ENCODE measurements around the gene SFMBT2.
"Not testable (repeated sequence)": the region's sequence is repeated elsewhere in the genome, so short reads cannot be mapped to it uniquely, and the experiment has no call there.

The SFMBT2 gene

DNA sequence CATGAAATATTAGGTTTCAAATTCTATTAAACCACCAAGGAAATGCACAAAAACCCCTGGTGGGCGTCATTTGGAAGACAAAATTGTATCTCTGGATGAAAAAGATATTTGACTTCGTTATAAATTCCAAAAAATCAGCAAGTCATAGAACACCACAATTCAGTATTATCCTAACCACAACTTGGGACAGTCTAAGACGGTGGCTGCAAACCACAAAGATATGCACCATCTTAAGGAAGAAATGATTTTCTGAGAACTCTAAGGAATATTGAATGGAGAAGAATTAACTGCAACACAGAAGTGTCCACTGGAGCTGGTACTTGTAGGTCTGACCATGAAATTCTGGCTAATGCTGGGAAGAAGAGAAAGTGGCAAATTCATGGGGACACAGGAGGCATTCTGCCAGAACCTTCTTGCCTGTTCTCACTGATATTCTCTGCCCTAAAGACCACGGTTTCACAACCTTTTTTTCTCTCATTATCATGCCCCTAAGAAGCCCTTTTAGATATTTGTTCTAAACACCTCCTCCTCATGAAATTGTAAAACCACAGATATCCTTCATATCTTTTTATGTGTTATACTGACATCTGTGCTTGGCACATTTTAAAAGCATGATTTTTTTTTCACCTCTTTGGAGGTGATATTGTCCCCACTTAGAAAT, 92.9 kb downstream of the SFMBT2 start:
- DNase-seq, result no peak

DNA sequence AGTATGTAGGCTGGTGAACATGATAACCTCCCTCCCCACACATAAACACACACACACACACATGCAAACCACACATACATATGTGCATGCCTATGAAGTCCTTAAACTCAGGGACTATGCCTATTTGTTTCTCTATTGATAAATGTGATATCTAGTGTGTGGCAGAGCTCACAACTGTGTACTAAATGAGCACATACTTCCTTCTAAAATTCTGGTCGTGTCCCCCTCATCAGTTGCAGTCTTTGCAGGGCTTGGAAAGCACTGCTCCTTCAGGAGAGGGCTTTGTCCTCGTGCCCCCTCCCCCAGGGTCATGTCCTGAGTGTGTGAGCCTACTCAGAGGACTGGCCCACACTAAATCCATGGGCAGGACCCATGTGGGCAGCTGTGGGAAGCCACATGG, 94.0 kb downstream of the SFMBT2 start:
- no peak for DNase-seq

DNA sequence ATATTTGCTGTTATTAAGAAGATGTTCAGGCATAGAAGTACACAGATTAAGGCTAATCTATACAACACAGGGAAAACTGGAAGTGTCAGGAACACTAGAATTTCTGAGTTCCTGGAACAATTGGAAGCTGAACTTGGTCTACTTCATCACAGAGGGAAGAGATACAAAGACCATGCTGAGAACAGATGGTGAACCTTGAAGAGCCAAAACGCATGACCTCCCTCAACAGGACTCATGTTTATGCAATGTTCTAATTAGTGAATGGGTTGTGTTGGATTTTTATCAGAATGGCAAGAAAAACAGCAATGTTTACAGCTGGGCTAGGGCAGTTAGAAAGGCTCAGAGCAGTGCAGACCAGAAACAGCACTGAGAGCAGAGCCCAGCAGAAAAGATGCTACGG, 94.9 kb downstream of the SFMBT2 start:
- no peak for DNase-seq

DNA sequence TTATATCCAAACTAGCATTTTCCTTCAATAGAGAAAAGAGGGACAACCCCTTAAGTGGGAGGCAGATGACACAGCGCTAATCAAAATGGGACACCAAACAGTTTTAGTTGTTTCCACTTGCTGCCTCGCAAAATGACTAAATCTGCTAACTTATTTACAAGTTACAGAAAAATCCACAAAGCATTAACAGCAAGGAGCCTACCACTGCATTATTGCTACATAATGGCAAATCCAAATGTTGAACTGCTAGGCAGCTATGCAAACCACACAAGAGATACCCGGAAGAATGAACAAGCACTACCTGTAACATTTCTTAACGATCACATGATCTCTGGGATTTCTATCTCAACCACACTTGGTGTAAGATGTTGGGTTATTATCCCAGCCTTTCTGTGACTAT, 96.7 kb downstream of the SFMBT2 start:
- DNase-seq, result no peak

DNA sequence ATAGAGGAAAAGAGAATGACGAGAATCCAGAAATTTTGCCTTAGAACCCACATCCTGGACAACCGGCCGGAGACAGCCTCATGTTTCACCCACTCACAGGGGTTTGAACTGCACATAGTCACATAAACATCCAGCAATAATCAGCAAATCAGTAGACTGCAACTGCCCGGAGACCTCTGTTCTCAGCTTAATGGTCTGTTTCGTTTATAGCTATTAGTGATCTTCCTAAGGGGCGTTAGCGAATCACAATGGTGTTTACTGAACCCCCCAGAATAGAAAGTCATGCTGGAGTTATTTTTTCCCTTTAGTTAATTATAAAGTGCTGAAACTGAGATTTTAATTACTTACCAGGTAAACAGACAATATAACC, 98.4 kb downstream of the SFMBT2 start:
- DNase-seq, result no peak

DNA sequence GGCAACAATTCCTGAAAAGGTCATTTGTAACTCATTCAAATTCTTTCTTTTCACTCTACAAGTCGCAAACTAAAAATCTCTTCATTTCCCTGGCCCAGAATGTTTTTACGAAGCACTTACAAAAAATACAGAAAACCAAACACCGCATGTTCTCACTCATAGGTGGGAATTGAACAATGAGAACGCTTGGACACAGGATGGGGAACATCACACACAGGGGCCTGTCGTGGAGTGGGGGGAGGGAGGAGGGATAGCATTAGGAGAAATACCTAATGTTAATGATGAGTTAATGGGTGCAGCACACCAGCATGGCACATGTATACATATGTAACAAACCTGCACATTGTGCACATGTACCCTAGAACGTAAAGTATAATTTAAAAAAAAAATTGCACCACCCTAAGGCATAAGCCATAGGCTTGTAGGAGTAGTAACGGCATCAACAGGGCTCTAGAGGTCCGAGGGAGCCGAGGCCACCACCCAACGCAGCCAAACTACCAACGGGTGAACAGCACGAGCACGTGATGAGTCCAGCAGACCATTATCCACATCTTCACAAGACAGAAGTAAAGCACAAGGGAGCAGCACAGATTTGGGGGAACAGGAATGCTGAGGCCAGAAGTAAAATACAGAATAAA, 98.9 kb downstream of the SFMBT2 start:
- not testable (repeated sequence) for DNase-seq

DNA sequence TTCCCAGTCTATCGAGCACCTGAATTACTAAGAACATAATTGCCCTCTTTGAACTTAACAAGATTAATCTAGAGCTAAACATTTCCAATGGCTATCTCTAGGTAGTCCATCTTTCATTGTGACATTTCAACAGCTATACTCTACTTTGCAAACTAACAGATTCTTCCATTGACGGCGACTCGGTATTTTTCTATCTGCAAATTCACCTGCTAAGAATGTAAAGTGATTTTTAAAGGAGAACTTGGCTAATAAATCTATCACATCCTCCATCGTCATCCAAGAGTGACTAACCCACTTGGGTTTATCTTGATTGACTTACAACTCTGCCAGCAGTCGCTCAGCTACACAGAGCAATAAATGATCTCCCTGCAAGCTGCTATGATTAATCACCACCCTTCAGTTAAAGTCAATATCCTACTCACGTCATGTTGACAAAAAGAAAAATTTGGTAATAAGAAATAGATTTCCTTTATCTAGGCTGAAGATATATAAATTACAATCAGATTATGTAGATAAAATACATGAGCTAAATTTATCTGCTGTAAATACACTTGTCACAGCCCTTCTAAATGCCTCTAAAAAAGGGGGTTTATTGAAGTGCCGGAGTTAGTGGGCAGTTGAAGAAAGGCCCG, 99.5 kb downstream of the SFMBT2 start:
- DNase-seq, result no peak

DNA sequence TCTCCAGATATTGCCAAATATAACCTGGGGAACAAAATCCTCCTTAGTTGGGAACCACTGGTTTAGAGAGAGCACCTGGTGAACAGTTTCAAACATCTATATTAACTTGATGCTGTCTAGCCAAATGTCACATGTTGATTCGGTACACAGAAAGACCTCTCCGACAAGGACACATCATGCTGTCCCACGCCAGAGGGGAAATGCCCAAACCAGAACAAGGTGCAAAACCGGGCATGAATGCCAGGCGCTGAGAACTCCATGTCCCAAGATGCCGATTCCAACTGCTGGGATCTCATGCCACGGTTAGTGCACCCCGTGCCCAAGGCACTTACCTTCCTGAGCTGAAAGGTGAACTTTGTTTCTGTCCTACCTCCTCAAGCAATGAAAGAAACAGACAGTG, 100.8 kb downstream of the SFMBT2 start:
- no peak for DNase-seq

DNA sequence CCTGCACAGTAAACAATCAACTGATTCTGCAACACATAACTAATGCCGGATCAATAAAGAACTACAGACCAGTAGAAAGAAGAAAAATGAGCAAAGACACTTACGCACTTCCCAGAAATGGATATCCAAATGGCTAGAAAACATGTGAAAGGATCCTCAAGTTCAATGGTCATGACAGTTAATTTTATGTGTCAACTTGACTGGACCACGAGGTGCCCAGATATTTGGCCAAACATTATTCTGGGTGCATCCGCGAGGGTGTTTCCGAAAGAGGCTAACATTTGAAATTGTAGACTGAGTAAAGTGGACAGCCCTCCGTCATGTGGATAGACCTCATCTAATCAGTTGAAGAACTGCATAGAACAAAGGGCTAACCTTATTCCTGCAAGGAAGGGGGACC, 102.0 kb downstream of the SFMBT2 start:
- no peak for DNase-seq

DNA sequence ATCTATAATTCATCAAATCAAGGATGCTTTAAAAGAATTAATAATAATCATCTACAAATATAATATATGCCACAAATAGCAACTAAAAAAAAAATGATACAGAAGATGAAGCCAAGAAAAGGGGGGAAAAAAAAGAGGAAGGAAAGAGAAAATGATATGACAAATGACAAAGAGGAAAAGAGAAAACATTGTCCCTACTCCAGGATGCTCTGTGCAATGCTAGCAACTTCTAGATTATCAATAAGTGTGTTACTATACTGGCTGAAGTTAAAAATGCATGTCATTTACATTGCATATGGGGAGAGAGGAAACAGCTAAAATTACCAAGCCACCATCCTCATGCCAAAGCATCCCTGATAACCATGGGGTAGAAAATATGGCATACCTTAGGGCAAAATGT, 104.2 kb downstream of the SFMBT2 start:
- no peak for DNase-seq

DNA sequence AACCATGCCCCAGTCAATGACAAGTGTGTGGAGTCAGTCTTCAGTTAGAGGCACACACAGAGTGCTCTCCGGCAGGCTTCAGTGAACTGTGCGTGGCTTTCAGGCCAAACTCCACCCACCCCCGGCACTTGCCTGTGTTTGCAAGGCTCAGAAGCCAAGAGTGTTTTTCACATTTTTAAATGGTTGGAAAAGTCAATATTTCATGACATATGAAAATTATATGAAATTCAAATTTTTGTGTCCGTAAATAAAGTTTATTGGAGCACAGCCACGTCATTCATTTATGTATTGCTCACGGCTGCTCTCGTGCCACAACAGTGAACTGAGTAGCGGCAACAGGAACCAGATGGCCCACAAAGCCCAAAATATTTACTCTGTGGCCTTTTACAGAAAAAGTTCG, 104.7 kb downstream of the SFMBT2 start:
- no peak for DNase-seq

DNA sequence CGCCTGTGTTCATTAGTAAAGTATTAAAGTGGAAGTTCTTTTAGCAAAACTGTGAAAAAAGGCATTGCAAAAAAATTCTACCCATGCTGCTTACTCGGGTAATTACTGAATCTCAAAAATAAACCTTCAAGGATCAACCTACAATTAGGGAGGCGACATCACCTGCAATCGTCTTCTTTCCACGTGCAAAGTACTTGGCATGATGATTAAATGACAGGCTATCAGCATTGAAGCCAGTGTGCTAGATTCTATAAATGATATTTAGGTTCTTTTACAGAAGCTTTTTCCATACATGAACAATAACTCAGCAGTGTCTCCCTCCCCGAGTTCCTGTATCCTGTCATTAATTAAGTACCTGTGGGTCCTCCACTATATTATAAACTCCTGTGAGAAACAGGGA, 105.8 kb downstream of the SFMBT2 start:
- DNase-seq, result no peak

DNA sequence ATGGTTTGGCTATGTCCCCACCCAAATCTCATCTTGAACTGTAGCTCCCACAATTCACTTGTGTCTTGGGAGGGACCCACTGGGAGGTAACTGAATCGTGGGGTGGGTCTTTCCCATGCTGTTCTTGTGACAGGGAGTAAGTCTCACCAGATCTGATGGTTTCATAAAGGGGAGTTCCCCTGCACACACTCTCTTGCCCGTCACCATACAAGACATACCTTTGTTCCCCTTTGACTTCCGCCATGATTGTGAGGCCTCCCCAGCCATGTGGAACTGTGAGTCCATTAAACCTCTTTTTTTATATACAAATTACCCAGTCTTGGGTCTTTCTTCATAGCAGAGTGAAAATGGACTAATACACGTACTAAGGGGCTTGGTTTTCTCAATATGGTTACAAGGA, 106.7 kb downstream of the SFMBT2 start:
- DNase-seq, result no peak

DNA sequence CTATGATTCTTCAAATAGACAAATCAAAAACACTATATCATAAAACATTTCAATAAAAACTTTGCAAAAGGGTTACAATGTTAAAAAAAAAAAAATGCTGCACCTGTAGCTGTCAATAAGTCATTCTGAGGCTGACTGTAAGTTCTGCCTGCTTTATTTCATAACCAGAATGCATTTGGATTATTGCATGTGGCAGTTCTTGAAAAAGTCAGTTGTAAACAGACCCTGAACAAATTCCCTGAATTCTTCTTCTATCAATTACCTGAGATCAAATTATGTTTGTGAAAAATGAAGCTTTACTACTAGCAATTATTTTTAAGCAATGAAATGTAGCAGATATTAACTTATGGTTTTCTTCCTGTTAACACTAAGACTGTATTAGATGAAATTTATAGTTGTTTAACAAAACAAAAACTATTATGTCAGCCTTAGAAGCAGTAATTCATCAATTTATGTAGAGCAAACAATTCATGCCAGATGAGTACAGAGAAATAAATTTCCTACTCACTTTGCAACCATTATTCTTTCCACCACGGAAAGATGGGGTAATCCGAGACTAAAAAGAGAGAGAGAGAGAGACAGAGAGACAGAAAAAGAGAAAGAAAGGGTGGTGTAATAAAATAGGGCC, 107.8 kb downstream of the SFMBT2 start:
- DNase-seq, result no peak

DNA sequence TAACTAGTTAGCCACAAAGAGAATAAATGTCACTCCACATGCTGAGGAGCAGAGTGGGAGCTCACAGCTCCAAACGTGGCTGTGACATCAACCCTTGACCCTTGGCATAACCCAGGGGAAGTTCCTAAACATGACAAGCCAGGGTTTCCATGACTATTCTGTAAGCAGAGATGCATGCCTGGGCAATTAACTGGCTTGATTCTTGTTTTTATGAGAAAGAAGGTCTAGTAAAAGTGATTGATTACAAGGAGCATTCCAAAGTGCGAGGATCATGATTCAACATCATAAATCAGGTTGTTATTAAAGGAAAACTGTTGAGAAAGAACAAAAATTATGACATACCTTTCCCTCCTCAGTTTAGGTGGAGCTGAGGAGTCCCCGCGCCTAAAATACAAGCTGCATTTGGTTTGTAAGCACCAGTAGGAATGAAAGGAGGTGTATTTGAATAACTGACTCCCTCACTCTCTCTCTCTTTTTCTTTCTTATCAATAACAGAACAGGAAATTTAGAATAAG, 108.4 kb downstream of the SFMBT2 start:
- DNase-seq, result no peak

DNA sequence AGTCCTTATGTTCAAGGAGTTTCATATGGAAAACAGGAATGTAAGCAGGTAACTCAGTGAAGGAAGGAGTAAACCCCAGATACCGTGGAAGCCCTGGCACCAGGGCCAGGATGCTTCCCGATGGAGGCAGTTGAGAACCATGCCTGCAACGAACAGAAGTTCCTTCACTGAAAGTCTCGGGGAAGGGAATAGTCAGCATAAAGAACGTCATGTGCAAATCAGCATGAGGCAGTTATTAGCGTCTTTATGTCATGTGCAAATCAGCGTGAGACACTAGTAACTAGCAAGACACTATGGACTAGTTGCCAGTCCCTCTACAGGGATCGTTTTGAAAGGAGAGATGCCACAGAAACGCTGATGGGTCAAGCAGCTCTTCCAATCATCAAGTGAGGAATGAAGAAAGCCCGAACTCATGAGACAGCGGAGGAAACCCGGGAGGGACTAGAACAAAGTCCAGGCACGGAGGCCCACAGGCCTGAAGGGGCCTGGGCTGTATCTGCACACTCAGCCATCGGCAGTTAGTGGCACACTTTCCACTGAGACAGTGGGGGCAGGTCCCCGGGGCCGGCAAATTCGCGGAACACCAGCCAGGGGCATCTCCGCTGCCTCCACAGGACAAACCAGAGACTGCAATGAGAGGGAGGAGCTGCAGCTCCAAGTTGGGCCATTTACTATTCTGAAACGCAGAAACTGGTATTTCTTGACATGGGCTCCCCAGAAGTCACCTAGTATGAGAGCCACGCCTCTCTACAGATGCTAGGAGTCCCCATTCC, 109.6 kb downstream of the SFMBT2 start:
- DNase-seq, result no peak

DNA sequence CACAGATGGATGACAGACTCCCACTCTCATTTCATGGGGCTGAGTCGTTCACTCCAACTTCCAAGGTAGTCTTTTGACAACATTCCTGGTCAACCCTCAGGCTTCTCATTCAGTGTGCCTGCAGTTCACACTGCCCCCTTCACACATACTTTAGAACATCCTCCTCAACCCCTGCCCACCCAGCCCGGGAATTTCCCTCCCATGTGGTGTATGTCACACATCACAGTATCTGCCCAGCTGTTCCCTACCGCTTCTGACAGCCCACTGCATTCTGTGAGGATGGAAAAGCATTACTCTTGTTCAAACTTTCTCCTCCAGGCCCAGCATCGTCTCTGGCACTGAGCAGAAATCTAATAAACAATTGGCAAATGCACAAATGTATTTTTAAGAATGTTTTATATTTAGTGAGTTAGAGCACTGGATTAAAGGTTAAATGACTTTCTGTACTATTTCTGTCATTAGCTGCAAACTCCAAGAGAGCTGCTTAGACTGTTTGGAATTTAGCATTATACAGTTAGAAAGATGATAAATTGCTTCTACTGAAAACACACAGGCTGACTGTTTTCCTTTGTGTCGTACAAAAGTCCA, 110.4 kb downstream of the SFMBT2 start:
- DNase-seq, result no peak

DNA sequence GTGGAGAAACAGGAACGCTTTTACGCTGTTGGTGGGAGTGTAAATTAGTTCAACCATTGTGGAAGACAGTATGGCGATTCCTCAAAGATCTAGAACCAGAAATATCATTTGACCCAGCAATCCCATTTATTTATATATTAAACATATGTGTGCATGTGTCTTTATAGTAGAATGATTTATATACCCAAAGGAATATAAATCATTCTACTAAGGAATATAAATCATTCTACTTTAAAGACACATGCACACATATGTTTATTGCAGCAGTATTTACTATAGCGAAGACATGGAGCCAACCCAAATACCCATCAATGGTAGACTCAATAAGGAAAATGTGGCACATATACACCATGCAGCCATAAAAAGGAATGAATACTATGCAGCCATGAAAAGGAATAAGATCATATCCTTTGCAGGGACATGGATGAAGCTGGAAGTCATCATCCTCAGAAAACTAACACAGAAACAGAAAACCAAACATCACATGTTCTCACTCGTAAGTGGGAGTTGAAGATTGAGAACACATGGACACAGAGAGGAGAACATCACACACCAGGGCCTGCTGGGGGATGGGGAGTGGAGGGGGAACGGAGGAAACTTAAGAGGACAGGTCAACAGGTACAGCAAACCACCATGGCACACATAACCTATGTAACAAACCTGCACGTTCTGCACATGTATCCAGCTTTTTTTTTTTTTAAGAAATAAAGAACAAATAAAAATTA, 111.1 kb downstream of the SFMBT2 start:
- not testable (repeated sequence) for DNase-seq

DNA sequence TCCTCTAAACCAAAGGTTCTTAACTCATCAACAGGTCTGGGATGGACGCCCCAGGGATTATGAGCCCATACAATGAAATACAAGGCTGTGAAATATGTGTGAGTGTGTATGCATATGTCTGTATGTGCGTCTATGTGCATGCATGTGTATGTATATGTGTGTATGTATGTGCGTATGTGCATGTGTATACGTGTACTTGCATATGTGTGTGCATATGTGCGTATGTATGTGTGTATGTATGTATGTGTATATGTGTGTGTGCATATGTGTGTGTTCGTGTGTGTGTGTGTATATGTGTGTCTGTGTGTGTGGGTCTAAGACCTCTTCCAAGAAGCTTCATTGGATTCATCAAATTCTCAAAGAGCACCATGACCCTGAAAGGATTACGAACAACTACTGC, 112.3 kb downstream of the SFMBT2 start:
- no peak for DNase-seq

DNA sequence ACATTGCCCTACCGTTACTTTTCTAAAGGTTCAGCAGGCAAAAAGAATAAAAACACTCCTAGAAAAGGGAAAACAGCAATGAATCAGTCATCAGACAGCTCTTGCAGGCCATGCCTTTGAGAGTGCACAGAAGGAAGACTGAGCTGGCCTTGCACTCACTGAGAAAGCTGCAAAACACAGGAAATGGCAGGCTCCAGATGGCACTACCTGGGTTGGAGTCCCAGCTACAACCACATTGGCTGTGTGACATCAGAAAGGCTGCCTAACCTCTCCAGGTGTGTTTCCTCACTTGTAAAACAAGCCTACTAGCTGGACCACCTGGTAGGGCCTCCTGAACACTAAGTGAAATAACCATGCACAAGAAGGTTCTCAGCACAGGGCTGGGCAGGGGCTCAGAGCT, 113.7 kb downstream of the SFMBT2 start:
- DNase-seq, result no peak

DNA sequence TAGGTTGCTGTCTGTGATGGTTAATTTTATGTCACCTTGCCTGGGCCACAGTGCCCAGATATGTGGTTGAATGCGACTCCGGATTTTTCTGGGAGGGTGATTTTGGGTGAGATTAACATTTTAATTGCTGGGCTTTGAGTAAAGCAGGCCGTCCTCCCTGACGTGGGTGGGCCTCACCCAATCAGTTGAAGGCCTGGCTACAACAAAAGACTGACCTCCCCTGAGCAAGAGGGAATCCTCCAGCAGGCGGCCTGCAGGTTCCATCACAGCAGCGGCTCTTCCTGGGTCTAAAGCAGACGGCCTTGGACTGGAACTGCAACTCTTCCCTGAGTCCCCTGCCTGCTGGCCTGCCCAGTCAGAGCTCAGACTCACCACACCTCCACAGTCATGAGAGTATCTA, 114.2 kb downstream of the SFMBT2 start:
- DNase-seq, result no peak

DNA sequence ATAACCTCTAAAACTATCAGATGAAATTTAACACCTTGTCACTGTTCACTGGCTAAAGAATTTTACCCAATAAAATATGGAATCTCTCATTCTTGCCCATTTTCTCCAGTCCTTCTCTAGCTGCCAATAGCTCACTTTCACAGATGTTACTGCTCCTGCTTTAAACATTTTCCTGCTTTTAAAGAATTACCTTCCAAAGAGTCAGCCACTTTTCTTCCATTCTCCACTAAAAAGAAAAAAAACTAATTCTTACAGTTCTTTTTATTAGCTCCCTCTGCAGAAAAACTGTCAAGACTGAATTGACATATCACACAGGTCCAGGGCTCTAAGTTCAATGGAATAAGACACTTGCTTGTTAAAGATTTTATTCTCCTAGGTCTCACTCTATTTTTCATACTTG, 114.8 kb downstream of the SFMBT2 start:
- DNase-seq, result no peak
